Activated T-cell treated with anti-CD3 and anti-CD28 coated beads for 48 hours (primary cell): ENCODE results near the gene CDK19.

Experiments
- DNase-seq: peaks from one replicate; pipeline ENCODE4 v3.0.0-alpha.2; 2020; ENCODE audit warnings: low read depth

The CDK19 gene

DNA sequence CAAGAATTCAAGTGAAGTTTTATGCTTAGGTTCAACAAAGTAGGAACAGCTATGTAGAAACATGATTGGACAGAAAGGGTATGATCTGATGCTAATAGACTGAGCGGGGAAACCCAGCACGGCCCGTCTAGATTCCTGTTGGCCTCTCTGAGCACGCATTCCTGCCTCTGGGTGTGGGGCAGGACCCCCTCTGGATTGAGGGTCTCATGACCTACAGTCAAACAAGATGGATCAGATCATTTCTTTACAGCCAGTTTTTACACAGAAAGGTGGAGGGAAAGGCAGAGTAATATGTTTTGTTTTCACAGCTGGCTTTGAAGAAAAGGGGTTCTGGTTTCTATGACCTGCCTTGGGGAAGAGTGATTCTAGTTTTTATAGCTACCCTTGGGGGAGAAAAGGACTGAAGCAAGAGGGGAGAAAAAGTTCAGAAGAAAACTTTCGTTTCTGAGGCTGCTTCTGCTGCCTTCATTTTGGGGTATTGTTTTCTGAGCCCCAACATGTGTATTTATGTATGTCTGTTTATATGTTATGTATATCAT, 239.3 kb downstream of the CDK19 start:
- DNase-seq: no peak

DNA sequence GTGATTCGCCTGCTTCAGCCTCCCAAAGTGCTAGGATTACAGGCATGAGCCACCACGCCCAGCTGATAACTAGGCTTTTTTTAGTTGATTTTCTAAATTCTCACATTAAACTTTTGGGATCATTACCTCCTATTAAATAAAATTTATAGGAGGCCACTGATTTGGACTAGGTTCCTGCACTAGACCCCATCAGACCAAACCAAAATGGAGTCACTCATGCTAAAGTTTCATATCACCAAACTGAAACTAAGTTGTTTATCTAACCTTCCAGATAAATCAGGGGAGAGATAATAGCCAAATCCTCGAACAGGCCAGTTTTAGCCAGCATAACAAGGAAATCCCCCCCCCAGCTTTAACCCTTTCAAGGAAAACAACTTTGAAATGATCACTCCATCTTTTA, 240.5 kb downstream of the CDK19 start:
- no peak for DNase-seq

DNA sequence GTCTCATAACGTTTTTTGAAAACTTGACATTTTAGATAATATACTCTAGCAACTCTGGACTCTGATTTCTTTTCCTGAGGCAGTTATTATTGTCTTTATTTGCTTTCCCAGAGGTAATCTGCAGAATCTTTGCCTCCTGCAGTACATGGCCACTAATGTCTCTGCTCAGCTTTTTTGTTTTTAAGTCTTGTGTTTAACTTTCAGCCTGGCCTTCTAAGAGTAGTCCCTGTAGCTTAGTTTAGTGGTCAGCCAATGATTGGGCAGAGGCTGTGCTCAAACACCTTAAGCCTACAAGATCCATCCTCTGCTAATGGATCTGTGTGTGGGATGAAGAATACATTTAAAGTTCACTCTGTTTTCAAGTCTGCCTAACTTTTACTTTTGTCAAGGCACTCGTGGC, 241.7 kb downstream of the CDK19 start:
- no peak for DNase-seq

DNA sequence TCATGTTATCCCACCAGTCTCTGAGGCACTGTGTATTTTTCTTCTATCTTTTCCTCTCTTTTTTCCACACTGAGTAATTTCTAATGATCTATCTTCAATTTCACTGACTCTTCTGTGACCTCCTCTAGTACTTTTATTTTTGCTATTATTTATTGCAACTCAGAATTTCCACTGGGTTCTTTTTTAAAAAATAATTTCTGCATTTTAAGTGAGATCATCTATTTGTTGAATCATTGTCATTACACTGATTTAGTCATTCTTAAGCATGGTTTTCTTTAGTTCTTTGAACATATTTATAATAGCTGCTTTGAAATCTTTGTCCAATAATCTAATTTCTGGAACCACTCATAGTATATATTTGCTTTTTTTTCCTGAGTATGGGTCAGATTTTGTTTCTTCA, 242.1 kb downstream of the CDK19 start:
- no peak for DNase-seq

- no peak for DNase-seq
These were observed 247.1 kb downstream of the CDK19 start for GRCh38 chr6:110567957-110568696.

- no peak for DNase-seq
These were observed 248.7 kb downstream of the CDK19 start for GRCh38 chr6:110566346-110567125.

GRCh38 chr6:110564703-110565421, 250.4 kb downstream of the CDK19 start:
- DNase-seq: no peak

GRCh38 chr6:110563711-110564110, 251.6 kb downstream of the CDK19 start:
- no peak for DNase-seq

DNA sequence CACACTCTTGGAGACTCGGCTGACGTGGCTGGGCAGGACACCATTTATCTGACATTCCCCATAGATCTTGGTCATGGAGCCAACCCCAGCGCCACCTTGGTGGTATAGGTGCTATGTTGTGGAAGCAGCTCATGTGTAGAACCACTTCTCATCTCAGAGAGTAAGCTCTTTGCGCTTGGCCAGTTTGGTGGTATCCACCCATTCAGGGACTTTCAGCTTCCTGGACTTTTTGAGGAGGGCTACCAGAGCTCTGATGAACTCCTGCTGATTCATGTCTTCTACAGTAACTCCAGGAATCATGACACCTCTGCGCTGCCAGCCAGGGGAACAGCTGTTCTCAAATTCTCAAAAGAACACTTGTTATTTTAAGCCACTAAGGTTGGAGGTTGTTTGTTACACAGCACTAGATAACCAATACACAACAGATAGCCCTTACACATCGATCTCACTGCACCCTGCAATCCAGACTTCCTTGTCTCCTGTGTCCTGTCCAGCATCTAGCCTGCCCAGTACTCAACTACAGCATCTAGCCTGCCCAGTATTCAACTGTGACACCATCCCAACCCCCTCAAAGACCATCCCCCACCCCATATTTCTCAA, 252.9 kb downstream of the CDK19 start:
- DNase-seq: no peak

GRCh38 chr6:110561696-110562095, 253.6 kb downstream of the CDK19 start:
- no peak for DNase-seq

DNA sequence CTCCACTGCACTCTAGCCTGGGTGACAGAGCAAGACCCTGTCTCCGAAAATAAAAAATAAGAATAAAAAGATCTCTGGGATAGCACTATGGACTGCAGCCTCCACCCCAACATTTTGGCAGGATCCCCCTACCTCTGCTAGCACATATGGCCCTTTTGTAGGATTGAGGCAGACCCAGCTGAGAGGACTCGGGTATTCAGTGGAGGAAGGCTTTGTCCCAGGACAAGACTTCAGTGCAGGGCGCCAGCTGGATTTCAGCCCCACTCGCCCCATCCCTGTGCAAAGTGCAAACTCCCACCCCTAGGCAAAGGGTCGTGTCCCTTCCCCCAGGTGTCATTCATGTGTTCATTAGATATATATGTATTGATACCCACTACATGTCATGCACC, 254.3 kb downstream of the CDK19 start:
- DNase-seq: no peak

DNA sequence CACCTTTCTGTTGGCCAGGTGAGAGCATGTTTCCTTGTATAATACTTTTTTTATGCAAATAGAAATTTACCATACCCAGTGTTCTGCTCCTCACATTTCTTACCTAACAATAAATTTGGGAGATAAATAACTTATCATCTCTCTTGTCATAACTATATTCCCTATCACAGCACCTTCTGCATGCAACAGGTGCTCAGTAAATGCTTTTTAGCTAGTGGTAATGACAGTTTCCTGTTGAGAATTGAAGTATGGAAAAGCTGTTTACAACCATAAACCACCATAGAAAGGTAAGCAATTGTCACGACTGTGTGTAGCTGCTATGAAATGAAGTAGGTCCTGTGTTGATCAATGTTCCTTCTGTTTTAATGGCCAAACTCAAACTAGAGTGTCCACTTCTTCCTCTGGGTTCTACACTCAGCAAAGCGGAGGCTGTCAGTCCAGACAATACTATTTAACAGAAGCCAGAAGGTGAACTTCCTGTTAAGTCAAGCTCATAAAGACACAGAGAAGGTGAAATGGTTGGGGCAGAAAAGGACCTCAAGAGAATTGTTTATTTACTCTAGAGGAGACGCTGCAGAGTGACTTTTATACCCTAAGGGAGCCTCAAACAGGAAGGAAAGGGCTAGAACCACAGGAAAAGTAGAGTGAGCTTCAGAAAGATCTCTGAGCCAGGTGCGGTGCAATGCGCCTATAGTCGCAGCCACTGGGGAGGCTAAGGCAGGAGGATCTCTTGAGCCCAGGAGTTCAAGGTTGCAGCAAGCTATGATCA, 254.8 kb downstream of the CDK19 start:
- DNase-seq: no peak
